GM21423 (cell line): ENCODE results near the gene LYL1.

Source experiments
- ATAC-seq: cut with Tn5 transposase; IDR thresholded peaks from one replicate; pipeline ENCODE4 v1.9.1; 2021; ENCODE audit warnings: mild to moderate bottlenecking, moderate library complexity; ENCODE audit not compliant: unreplicated experiment

The LYL1 gene

GRCh38 chr19:13078381-13078780, 24.3 kb downstream of the LYL1 start:
- no peak for ATAC-seq

GRCh38 chr19:13077240-13077639, 25.4 kb downstream of the LYL1 start:
- ATAC-seq, result no peak

GRCh38 chr19:13076787-13077186, 25.9 kb downstream of the LYL1 start:
- ATAC-seq, result no peak

- ATAC-seq, result no peak
These were observed 26.3 kb downstream of the LYL1 start for GRCh38 chr19:13076320-13076719.

GRCh38 chr19:13074378-13074777, 28.3 kb downstream of the LYL1 start:
- ATAC-seq, result no peak

GRCh38 chr19:13073263-13073662, 29.4 kb downstream of the LYL1 start:
- ATAC-seq, result no peak

- ATAC-seq, result no peak
These were observed 30.3 kb downstream of the LYL1 start for GRCh38 chr19:13072188-13072908.

GRCh38 chr19:13071444-13072187, 31.0 kb downstream of the LYL1 start:
- ATAC-seq, result no peak

GRCh38 chr19:13070425-13071140, 32.1 kb downstream of the LYL1 start:
- ATAC-seq, result no peak

GRCh38 chr19:13069415-13070359, 33.0 kb downstream of the LYL1 start:
- ATAC-seq, result no peak

GRCh38 chr19:13068085-13068846, 34.4 kb downstream of the LYL1 start:
- ATAC-seq, result no peak

GRCh38 chr19:13066933-13067807, 35.5 kb downstream of the LYL1 start:
- no peak for ATAC-seq

GRCh38 chr19:13066226-13066625, 36.4 kb downstream of the LYL1 start:
- ATAC-seq, result no peak

GRCh38 chr19:13064092-13064489, 38.6 kb downstream of the LYL1 start:
- ATAC-seq, result no peak

- no peak for ATAC-seq
These were observed 39.1 kb downstream of the LYL1 start for GRCh38 chr19:13063461-13064091.

GRCh38 chr19:13062317-13062716, 40.3 kb downstream of the LYL1 start:
- ATAC-seq, result no peak

- ATAC-seq, result peak; percentile 52
These were observed 41.4 kb downstream of the LYL1 start for GRCh38 chr19:13060964-13061927.
